ENCODE results near the gene MICALL1. TPM values are rescaled to one million over a fixed set of nuclear protein-coding genes. Genes with fewer than 3 reads are reported as not detected.

MICALL1 gene
- total and polyA plus RNA-seq, 2 of the 4 experiments (the other 2 are of a cell fraction), result 12.4 to 22.3 TPM

GRCh38 chr22:37981282-37982011 is 75.3 kb downstream of the MICALL1 start:
- no peak overlapping the region for H3K14ac ChIP-seq (replicated peaks; ENCODE audit: low read depth, low read length)
- H3K9ac ChIP-seq (ENCODE audit: low read depth, low read length), result no peak overlapping the region
- no peaks in the 10 kb centered on the region; the same call in 1 of the 2 replicates for H3K9me1 ChIP-seq (ENCODE audit: insufficient read depth, low read length)
- DNase-seq (no peak), ATAC-seq (ENCODE audit: low read depth) (no peak)
- POLR2A ChIA-PET (ENCODE audit: unreplicated experiment), result no interaction called here
- H3K4me2 ChIP-seq (ENCODE audit: low read depth, low read length), result no peak overlapping the region
- in situ Hi-C loops (cut with MboI; ENCODE audit: low sequenced_read_pairs) (no loop called here), dilution Hi-C loops (cut with HindIII; ENCODE audit: low sequenced_read_pairs, unreplicated experiment) (no loop called here), intact Hi-C loops (cut with micrococcal nuclease) (no loop called here)
- no peak overlapping the region for H2AFZ ChIP-seq (replicated peaks; ENCODE audit: low read length, poor library complexity)
- CTCF ChIA-PET, result no interaction called here
- 100% methylated on average over 2 of the region's 6 CpGs; no CpG with 5 or more reads in 1 of the 2 experiments for WGBS, 2 experiments (ENCODE audit: extremely low coverage in 2 of 2, insufficient read length in 1 of 2)
- no peak overlapping the region for H3K18ac ChIP-seq (ENCODE audit: low read depth, low read length)
- H2BK5ac ChIP-seq (ENCODE audit: low read depth, low read length, poor library complexity, severe bottlenecking), result no peak overlapping the region
- no peak overlapping the region for H4K5ac ChIP-seq (ENCODE audit: low read depth, low read length)
- no peaks in the 10 kb centered on the region for H3K79me1 ChIP-seq (ENCODE audit: low read depth in 1 of 2, low read length in 2 of 2)
- no peak overlapping the region for H3K23ac ChIP-seq (ENCODE audit: low read depth, low read length)
- no peak overlapping the region for H4K8ac ChIP-seq (ENCODE audit: low read depth in 2 of 2, low read length in 2 of 2)
- H2AK5ac ChIP-seq (ENCODE audit: low read depth, low read length), result no peak overlapping the region
- H3K4me3 ChIP-seq (ENCODE audit: insufficient read depth, low read depth, low read length), result no peak overlapping the region
- no peak overlapping the region for H2AK9ac ChIP-seq (replicated peaks; ENCODE audit: low read depth, low read length, poor library complexity)
- no peak overlapping the region for H2BK120ac ChIP-seq (ENCODE audit: low read depth, low read length)
- H4K20me1 ChIP-seq (ENCODE audit: insufficient read depth, low read length), result no peaks in the 10 kb centered on the region
- H3K4me1 ChIP-seq (ENCODE audit: control insufficient read depth, insufficient read depth, low read length), result no peaks in the 10 kb centered on the region
- H3K56ac ChIP-seq (ENCODE audit: extremely low read depth, insufficient read depth, low read length), result no peak overlapping the region
- H3K4ac ChIP-seq (ENCODE audit: low read depth, low read length), result no peak overlapping the region
- H2BK20ac ChIP-seq (ENCODE audit: low read depth, low read length), result no peak overlapping the region
- no peaks in the 10 kb centered on the region for H3K27me3 ChIP-seq (ENCODE audit: control insufficient read depth, insufficient read depth, low read length)
- TF ChIP-seq RCOR1 (IDR thresholded peaks at IDR 0.05; ENCODE audit: insufficient replicate concordance, low read length) (no peak), CEBPB (IDR thresholded peaks at IDR 0.05; ENCODE audit: low read depth, low read length) (no peak), USF2 (IDR thresholded peaks at IDR 0.05; ENCODE audit: low read depth, low read length) (no peak), ELK1 (IDR thresholded peaks at IDR 0.05; ENCODE audit: borderline replicate concordance, low read depth, low read length) (no peak), NFE2L2 (IDR thresholded peaks at IDR 0.05; ENCODE audit: low read depth, low read length) (no peak), RAD21 (IDR thresholded peaks at IDR 0.05; ENCODE audit: low read length) (no peak), SMC3 (IDR thresholded peaks at IDR 0.05; ENCODE audit: low read depth, low read length) (no peak), POLR2A (IDR thresholded peaks at IDR 0.05; ENCODE audit: low read depth, low read length) (no peak), MAZ (IDR thresholded peaks at IDR 0.05; ENCODE audit: borderline replicate concordance, low read depth, low read length) (no peak), FOS (IDR thresholded peaks at IDR 0.05; ENCODE audit: low read depth, low read length) (no peak), CHD1 (IDR thresholded peaks at IDR 0.05; ENCODE audit: low read depth, low read length) (no peak), RFX5 (IDR thresholded peaks at IDR 0.05; ENCODE audit: low read depth, low read length) (no peak), MAFK (IDR thresholded peaks at IDR 0.05; ENCODE audit: low read depth, low read length) (no peak), CTCF (conservative IDR thresholded peaks at IDR 0.05; ENCODE audit: low read depth, low read length) (no peak), MXI1 (IDR thresholded peaks at IDR 0.05; ENCODE audit: borderline replicate concordance, low read depth, low read length) (no peak), BHLHE40 (IDR thresholded peaks at IDR 0.05; ENCODE audit: low read depth, low read length) (no peak)
- H3K9me3 ChIP-seq (ENCODE audit: control insufficient read depth, insufficient read depth, low read length), result no peaks in the 10 kb centered on the region
- H4K91ac ChIP-seq (ENCODE audit: insufficient read depth, low read depth, low read length), result no peak overlapping the region
- no peak overlapping the region for H2BK15ac ChIP-seq (ENCODE audit: low read depth, low read length)
- BruUV-seq (replicated peaks), result no TSS peak
- no peak overlapping the region for H3K27ac ChIP-seq (ENCODE audit: insufficient read depth, low read length)
- H3K36me3 ChIP-seq (ENCODE audit: control insufficient read depth, insufficient read depth, low read length), result no peaks in the 10 kb centered on the region; the same call in 1 of the 2 replicates
